HepG2 (cell line): Measurements from ENCODE around the gene VAC14. TPM values are rescaled to one million over a fixed set of nuclear protein-coding genes. Genes with fewer than 3 reads are reported as not detected.
A peak's percentile ranks its signal among the peaks of the same experiment; 100 is the strongest.

ENCODE experiments used
- DMTF1 ChIP-seq: sonication (generic); formaldehyde crosslinking; IDR thresholded peaks from 2 replicates; pipeline ENCODE4 v1.4.0; 2020; ENCODE audit warnings: mild to moderate bottlenecking, missing genetic modification reagents
- DRAP1 ChIP-seq: IDR thresholded peaks from 2 replicates; pipeline ENCODE4 v1.6.1; 2016; ENCODE audit warnings: missing genetic modification reagents, missing compliant biosample characterization
- MED1 ChIP-seq: sonication (generic); formaldehyde crosslinking; IDR thresholded peaks from 2 replicates; pipeline ENCODE4 v1.4.0; 2020; ENCODE audit warnings: missing genetic modification reagents
- SATB2 ChIP-seq: sonication (generic); formaldehyde crosslinking; IDR thresholded peaks from 2 replicates; pipeline ENCODE4 v1.5.0; 2020; ENCODE audit warnings: missing genetic modification reagents
- SNAPC5 ChIP-seq: sonication (generic); formaldehyde crosslinking; IDR thresholded peaks from 2 replicates; pipeline ENCODE4 v1.8.1; 2023; ENCODE audit warnings: mild to moderate bottlenecking, missing genetic modification reagents, borderline replicate concordance
- TAF15 ChIP-seq: fragments of 200-400 bp; formaldehyde crosslinking; IDR thresholded peaks from one replicate; pipeline ENCODE4 v1.6.1; 2018; ENCODE audit warnings: mild to moderate bottlenecking, low read depth, low read length; ENCODE audit not compliant: poor library complexity, severe bottlenecking
- ZNF891 ChIP-seq: sonication (generic); formaldehyde crosslinking; IDR thresholded peaks from 2 replicates; pipeline ENCODE4 v1.5.0; 2020; ENCODE audit warnings: mild to moderate bottlenecking, missing genetic modification reagents
- polyA plus RNA-seq, 8 experiments: library from polyadenylated mRNA; depleted of rRNA in 3 of 8; stranded (reverse) in 7 of 8; unstranded in 1 of 8; fragments of >200 nt; fragmentation: Illumina TruSeq in 4 of 8; extraction: Trizol in 4 of 8; gene quantifications; 2 replicates each; pipeline versions ENCODE4 v1.2.1 to v1.2.3, GENCODE V29; 2011 to 2016; ENCODE audit warnings: low read depth in 4 of 8, missing spikeins in 1 of 8, mixed read lengths in 1 of 8; ENCODE audit not compliant: insufficient read depth in 1 of 8
- total RNA-seq, 5 experiments: library from RNA; depleted of rRNA; stranded (reverse); fragments of >200 nt; fragmentation: Illumina TruSeq; extraction: Trizol; gene quantifications; 2 replicates each; pipeline ENCODE4 v1.2.3, GENCODE V29; 2016; ENCODE audit warnings: low read depth in 1 of 5
- TF ChIP-seq, protein P1 (sequence below): IDR thresholded peaks from 2 replicates; pipeline ENCODE4 v1.6.1; 2016; ENCODE audit warnings: low read depth
- TF ChIP-seq, protein P2 (sequence below): sonication (generic); formaldehyde crosslinking; IDR thresholded peaks from 2 replicates; pipeline ENCODE4 v1.8.0; 2022; ENCODE audit warnings: low read depth, missing genetic modification reagents
- TF ChIP-seq, protein P3 (sequence below), 2 experiments: fragments of 450-650 bp in 1 of 2; sonication (generic) in 1 of 2; formaldehyde crosslinking in 1 of 2; IDR thresholded peaks; 2 replicates each; pipeline versions ENCODE4 v1.6.1 to v1.8.0; 2016 to 2022; ENCODE audit warnings: antibody characterized with exemption in 1 of 2, mild to moderate bottlenecking in 1 of 2, missing genetic modification reagents in 1 of 2
- TF ChIP-seq, protein P4 (sequence below): sonication (generic); formaldehyde crosslinking; IDR thresholded peaks from 2 replicates; pipeline ENCODE4 v1.8.0; 2022; ENCODE audit warnings: mild to moderate bottlenecking, missing genetic modification reagents, moderate library complexity

Gene VAC14
- total and polyA plus RNA-seq, 2 of the 13 experiments (the other 11 are each of a cell fraction or from before 2014, with no cell fraction given), result 23.5 to 24.6 TPM

DNA sequence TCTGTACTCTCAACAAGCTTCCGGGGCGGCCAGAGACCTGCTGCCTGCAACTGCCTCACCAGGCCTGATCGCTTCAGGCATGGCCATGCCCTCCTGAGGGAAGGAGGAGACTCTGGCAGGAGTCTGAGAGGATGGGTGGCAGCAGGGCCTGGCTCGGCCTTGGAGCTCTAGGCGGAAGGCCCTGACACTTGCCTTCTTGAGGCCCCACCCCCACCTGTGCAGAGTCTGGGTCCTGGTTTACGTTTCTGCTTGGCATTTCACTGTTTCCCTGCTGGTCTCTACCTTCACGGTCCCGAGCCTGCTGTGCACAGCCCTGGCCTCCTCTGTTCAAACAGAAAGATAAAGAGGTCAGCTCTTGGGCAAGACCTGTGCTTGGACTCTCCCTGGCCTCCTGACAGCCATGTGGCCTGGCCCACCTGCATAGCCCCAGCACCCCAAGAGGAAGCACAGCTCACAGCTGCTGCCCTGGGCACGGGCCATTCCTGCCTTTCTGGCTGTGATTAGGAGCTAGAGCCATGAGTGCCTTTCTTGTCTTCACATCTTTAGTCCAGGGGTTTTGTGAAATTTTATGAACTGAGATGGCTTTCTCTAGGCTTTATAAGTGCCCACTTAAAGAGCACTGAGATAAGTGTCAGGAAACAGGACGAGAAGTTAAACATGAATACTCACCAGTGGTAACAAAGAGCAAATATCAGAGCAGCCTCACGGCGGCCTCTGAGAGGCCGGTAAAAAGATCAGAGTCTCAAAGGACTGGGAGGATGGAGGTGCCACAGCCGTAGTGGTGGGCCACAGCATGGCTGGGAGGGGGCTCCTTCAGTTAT is 89.5 kb downstream of the VAC14 start (continued):
- TF ChIP-seq SNAPC5 (CRISPR knock-in tag), result no peak
- TF ChIP-seq TAF15, result no peak
- peak; percentile 96 for TF ChIP-seq ZNF891 (CRISPR knock-in tag)
- no peak for TF ChIP-seq DMTF1 (CRISPR knock-in tag)
- TF ChIP-seq, protein P1, sequence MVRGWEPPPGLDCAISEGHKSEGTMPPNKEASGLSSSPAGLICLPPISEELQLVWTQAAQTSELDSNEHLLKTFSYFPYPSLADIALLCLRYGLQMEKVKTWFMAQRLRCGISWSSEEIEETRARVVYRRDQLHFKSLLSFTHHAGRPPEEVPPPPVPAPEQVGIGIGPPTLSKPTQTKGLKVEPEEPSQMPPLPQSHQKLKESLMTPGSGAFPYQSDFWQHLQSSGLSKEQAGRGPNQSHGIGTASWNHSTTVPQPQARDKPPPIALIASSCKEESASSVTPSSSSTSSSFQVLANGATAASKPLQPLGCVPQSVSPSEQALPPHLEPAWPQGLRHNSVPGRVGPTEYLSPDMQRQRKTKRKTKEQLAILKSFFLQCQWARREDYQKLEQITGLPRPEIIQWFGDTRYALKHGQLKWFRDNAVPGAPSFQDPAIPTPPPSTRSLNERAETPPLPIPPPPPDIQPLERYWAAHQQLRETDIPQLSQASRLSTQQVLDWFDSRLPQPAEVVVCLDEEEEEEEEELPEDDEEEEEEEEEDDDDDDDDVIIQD (CRISPR knock-in tag), result 0 out of 2 replicates have a peak, but pooled peaks have one; percentile 14
- TF ChIP-seq, protein P2, sequence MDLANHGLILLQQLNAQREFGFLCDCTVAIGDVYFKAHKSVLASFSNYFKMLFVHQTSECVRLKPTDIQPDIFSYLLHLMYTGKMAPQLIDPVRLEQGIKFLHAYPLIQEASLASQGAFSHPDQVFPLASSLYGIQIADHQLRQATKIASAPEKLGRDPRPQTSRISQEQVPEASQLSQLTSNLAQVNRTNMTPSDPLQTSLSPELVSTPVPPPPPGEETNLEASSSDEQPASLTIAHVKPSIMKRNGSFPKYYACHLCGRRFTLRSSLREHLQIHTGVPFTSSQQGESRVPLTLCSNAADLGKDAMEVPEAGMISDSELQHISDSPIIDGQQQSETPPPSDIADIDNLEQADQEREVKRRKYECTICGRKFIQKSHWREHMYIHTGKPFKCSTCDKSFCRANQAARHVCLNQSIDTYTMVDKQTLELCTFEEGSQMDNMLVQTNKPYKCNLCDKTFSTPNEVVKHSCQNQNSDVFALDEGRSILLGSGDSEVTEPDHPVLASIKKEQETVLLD (CRISPR knock-in tag), result no peak
- peak; percentile 51; the same call in 1 of the 2 replicates for TF ChIP-seq DRAP1 (CRISPR knock-in tag)
- no peak for TF ChIP-seq SATB2
- TF ChIP-seq MED1 (CRISPR knock-in tag), result peak; percentile 86
- TF ChIP-seq, protein P3, sequence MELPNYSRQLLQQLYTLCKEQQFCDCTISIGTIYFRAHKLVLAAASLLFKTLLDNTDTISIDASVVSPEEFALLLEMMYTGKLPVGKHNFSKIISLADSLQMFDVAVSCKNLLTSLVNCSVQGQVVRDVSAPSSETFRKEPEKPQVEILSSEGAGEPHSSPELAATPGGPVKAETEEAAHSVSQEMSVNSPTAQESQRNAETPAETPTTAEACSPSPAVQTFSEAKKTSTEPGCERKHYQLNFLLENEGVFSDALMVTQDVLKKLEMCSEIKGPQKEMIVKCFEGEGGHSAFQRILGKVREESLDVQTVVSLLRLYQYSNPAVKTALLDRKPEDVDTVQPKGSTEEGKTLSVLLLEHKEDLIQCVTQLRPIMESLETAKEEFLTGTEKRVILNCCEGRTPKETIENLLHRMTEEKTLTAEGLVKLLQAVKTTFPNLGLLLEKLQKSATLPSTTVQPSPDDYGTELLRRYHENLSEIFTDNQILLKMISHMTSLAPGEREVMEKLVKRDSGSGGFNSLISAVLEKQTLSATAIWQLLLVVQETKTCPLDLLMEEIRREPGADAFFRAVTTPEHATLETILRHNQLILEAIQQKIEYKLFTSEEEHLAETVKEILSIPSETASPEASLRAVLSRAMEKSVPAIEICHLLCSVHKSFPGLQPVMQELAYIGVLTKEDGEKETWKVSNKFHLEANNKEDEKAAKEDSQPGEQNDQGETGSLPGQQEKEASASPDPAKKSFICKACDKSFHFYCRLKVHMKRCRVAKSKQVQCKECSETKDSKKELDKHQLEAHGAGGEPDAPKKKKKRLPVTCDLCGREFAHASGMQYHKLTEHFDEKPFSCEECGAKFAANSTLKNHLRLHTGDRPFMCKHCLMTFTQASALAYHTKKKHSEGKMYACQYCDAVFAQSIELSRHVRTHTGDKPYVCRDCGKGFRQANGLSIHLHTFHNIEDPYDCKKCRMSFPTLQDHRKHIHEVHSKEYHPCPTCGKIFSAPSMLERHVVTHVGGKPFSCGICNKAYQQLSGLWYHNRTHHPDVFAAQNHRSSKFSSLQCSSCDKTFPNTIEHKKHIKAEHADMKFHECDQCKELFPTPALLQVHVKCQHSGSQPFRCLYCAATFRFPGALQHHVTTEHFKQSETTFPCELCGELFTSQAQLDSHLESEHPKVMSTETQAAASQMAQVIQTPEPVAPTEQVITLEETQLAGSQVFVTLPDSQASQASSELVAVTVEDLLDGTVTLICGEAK (IDR thresholded peaks at IDR 0.05), result no peak
- TF ChIP-seq, protein P3 (CRISPR knock-in tag; IDR thresholded peaks at IDR 0.05), result peak; percentile 80
- TF ChIP-seq, protein P4, sequence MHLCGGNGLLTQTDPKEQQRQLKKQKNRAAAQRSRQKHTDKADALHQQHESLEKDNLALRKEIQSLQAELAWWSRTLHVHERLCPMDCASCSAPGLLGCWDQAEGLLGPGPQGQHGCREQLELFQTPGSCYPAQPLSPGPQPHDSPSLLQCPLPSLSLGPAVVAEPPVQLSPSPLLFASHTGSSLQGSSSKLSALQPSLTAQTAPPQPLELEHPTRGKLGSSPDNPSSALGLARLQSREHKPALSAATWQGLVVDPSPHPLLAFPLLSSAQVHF, result no peak
